Measurements from ENCODE around the gene MT1G.
A peak's percentile ranks its signal among the peaks of the same experiment; 100 is the strongest.
"Not testable (repeated sequence)": the region's sequence is repeated elsewhere in the genome, so short reads cannot be mapped to it uniquely, and the experiment has no call there.

MT1G gene

DNA sequence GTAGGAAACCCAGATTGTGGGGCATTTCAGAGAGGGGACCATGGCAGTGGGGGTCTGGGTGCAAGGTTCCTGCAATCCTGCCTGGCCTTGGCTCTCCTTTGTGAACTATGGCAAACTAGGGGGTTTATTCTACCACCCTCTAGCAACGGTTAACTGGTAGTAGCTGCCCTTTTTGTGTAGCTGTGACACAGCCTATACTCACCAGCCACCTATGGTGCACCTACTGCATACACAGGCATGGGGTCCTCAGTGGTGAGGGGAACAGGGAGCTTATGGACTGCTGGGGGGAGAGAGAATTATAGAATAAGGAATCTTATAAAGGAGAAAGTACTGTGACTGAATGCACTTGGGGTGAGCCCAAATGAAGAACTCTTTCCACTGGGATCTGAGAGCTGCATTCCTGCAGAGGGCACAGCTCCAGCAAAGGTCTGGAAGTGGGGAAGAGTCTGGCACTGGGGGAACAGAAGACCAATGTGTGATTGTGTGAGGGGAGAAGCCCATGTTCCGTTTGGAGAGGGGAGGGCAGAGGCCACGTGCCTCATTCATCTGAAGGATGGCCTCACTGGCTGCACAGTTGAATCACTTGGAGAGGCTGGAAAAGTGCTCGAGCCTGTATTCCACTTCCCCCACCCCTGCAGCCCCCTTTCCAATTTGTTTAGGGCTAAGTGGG lies 16.5 kb upstream of the MT1G start:
- DNase-seq = no peak

DNA sequence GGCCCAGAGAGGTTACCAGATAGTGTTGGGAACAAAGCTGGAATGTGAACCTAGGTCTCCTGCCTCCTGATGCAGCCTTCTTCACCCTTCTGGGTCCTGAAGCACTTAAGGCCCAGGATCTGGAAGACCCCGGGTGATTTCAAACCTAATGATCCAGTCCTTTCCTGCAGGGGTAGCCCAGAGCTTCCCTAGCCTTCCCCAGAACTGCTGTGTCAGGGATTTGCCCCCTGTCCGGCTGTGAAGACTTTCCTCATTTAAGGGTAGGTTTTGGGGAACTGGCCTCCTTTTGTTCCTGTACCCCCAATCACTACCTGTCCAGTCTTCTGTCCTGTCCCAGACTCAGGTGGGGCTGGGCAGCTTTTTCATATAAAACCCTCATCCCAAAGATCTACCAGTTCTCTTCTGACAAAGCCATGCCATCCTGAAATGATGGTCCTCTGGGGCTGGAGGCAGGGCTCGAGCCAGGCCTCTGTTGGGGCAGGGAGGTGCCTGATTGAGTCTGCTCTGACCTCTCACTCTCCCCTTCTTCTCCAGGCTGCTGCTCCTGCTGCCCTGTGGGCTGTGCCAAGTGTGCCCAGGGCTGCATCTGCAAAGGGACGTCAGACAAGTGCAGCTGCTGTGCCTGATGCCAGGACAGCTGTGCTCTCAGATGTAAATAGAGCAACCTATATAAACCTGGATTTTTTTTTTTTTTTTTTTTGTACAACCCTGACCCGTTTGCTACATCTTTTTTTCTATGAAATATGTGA lies 15.7 kb upstream of the MT1G start:
- DNase-seq = no peak

DNA sequence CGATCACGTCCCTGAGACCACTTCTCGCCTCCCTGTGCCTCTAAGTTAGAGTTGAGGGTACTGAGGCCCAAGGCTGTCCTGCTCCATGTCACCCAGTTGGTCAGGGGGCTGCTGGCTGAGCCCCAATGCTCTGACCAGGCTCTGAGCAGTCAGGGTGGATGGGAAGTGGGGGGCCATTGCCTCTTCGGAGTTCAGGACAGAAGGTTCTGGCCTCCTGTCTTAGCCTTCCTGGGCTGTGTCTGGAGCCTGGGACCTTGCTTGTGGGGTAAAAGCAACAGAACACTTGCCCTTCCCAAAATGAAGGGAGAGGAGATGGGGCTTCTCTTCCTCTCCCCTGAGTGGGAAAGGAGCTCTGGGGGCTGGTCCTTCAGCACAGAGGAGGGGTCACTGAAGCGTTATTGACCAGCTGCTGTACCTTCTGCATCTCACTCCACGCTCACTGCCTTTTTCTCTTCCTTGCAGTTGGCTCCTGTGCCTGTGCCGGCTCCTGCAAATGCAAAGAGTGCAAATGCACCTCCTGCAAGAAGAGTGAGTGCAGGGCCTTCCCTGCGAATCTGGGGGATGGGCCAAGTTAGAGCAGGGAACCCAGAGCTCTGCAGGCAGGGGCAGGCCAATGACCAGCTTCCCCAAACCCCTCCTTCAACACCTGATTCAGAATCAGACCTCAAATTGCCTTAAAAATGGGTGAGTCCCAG lies 15.0 kb upstream of the MT1G start:
- no peak for DNase-seq

DNA sequence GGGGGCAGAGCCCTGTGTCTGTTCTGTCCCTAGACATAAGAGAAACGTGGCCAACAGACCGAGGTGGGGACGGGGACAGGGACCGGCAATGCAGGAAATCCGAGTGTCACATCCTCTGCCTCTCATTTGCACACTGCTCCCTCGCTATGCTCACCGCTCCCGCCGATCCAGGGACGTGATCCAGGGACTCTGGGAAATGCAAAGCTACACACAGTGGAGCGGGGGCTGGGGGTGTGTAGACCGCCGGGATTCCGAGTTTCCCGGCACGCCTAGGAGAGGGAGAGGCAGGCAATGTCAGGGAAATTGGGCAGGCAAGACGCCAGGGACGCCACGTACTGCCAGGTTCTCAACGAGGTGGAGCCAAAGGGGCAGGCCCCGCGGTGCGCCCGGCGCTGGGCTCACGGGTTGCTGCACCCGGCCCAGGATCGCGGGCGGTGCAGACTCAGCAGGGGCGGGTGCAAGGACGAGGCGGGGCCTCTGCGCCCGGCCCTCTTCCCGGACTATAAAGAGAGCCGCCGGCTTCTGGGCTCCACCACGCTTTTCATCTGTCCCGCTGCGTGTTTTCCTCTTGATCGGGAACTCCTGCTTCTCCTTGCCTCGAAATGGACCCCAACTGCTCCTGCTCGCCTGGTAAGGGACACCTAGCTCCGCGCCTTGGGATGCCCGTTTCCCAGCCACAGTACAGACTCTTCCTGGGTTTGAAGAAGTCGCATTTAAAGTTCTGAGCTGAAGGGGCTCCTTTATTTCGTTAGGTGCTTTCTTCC lies 14.3 kb upstream of the MT1G start, which contains the start of gene MT1X:
Gene MT1X (plus strand): TSS at position 532 of the 764 bp plus-strand sequence. CDS start 71 bp downstream, at position 603.
- DNase-seq = peak; percentile 72

DNA sequence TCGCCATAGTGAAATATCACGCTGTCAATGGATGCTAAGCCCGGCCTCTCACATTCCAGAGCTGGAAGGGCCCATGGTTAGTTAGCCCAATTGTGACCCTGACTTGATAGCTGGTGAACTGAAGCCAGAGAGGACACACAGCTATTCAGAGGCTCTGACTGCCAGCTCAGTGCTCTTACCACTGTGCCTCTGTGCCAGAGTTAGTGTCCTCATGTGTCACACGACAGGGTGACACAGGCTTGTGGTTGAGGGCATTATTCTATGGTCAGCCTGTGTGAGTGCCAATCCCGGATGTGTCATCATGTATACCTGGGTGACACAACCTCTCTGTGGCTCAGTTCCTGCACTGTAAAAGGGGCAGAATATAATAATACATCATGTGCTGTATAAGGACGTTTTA lies 12.0 kb upstream of the MT1G start:
- DNase-seq = no peak

DNA sequence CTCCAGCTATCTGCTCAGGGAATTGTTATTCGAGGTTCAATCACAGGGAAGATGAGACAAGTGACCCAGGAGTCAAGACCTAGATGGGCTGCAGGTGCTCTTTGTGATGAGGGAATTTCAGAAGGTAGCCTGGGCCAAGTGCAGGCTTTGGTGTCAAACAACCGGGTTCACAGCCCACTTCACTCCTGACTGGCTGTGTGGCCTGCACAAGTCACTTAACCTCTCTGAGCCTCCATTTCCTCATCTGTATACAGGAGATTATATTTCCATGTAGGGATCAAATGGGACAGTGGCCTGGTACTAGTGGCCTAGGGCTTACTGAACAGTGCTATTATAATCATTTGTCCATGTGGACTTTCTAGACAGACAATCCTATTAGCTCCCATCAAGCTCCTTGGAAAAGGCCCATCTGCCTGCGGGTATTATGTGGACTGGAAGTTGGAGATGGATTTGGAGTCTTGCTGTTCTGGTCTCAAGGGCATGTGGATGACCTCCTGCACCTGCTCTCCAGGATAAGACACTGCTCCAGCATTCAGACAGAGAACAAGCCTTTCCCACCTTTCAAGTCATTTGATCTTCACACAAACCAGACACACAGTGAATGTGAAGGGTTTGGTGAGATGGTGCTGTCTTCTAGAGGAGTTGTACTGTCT lies 11.3 kb upstream of the MT1G start:
- DNase-seq = no peak

DNA sequence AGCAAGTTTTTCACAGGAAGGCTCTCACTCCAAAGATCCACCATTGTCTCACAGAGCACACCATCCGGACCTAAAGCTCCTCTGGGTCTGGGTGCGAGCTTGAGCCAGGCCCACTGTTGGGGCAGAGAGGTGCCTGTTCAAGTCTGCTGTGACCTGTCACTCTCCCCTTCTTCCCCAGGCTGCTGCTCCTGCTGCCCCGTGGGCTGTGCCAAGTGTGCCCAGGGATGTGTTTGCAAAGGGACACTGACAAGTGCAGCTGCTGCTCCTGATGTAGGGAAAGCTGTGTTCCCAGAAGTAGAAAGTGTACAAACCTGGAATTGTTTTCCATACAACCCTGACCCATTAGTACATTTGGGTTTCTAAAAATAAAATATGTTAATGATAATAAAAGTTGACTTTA lies 9.6 kb upstream of the MT1G start:
- DNase-seq = no peak

DNA sequence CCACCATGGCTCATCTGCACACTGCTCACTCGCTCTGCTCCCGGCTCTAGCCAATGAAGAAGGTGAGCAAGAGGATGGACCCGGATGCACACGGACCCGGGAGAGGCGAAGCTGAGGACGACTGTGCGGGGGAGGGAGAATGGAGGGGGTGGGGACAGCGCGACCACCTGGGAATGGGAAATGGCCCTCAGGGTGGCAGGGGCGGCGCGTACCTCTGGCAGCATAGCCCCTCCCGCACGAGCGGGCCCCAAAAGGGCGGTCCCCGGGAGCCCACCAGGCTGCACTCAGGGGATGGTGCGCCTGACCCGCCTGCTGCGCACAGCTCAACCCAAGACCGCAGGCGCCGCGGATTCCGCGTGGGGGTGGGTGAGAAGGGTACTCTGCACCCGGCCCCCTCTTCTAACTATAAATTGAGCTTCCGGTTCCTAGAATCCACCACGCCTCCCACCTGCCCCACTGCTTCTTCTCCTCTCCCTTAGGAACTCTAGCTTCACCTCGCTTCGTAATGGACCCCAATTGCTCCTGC lies 7.9 kb upstream of the MT1G start:
- DNase-seq = no peak

DNA sequence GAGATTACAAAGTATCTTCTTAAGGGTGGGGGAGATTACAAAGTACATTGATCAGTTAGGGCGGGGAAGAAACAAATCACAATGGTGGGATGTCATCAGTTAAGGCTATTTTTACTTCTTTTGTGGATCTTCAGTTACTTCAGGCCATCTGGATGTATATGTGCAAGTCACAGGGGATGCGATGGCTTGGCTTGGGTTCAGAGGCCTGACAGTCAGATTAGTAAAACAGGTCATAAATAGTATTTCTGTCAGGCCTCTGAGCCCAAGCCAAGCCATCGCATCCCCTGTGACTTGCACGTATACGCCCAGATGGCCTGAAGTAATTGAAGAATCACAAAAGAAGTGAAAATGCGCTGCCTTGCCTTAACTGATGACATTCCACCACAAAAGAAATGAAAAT lies 6.7 kb upstream of the MT1G start:
- DNase-seq = not testable (repeated sequence)

DNA sequence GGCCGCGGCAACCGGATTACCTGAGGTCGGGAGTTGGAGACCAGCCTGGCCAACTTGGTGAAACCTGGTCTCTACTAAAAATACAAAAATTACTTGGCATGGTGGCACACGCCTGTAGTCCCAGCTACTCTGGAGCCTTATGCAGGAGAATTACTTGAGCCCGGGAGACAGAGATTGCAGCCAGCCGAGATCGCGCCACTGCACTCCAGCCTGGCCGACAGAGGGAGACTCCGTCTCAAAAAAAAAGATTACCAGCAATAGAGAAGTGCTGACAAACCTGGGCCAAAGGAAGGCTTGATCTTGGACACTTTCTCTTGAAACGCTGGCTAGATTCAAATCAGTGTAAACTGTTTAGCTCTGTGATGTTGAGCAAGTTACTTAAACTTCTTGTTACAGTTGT lies 6.1 kb upstream of the MT1G start:
- DNase-seq = peak; percentile 33

DNA sequence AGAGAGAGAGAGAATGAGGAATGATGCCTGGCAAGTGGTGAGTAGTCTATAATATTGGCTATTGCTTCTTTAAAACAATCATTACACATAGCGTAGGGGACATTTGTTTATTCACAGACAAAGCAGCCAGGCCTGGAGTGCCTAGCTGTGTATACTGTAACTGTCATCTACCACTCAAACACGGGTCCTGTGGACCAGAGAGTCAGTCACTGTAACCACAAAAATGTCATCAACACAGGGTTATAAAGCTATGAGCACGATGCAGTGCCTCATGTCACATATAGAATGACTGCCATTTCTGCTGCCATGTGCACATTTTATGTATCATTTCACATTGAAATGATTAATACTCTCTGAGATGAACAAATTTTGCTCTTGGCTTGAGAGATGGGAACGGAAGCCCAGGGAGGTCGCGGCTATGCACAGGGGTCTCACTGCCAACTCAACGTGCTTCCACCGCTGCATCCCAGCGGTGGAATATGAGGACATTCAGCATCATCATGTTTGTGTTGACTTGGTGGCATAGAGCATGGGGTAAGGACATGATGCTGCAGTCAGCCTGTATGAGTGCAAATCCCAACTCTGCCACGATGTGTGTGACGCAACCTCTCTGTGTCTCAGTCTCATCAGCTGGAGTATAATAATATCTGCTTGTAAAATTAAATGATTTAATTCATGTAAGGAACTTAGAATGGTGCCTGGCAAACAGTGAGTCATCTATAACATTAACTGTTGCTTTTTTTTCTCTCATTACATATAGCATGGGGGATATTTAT lies 5.1 kb upstream of the MT1G start:
- no peak for DNase-seq

DNA sequence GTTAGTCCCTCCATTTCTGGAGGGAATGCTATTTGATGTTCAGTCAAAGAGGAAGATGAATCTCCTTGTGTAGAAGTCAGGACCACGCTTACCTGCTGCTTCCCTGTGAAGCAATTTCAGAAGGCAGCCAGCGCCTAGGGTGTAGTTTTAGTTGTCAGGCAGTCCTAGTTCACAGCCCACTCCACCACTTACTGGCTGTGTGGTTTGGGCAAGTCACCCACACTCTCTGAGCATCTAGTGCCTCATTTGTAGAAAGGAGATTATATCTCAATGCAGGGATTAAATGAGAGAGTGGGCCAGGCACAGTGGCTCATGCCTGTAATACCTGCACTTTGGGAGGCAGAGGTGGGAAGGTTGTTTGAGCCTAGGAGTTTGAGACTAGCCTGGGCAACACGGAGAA lies 4.3 kb upstream of the MT1G start:
- not testable (repeated sequence) for DNase-seq

DNA sequence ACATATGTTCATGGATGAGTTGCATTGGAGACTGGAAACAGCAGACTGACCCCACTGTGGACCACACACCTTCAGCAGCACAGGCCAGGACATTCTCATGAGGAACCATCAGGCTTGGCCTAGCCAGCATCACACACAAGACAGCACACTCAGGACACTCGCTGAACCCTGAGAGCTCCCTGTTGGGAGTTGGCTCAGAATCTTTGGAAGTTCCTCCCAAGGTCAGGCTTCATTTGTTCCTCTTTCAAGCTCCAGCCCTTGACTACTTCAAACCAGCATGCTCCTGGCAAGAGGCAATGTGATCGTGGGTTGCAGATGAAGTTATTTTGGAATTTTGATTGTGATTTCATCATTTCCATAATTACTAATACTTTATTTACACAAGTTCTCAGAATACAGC lies 3.8 kb upstream of the MT1G start:
- DNase-seq = not testable (repeated sequence)

DNA sequence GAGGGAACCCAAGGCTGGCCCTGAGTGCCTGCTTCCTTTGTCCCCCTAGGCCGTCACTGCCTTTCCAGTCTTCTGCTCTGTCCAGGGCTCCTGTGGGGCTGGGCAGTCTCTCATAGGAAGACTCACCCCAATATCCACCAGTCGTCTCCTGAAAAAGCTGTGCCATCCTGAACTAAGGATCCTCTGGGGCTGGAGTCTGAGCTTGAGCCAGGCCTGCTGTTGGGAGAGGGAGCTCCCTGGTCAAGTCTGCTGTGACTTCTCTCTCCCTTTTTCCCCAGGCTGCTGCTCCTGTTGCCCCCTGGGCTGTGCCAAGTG lies 2.7 kb upstream of the MT1G start:
- no peak for DNase-seq

DNA sequence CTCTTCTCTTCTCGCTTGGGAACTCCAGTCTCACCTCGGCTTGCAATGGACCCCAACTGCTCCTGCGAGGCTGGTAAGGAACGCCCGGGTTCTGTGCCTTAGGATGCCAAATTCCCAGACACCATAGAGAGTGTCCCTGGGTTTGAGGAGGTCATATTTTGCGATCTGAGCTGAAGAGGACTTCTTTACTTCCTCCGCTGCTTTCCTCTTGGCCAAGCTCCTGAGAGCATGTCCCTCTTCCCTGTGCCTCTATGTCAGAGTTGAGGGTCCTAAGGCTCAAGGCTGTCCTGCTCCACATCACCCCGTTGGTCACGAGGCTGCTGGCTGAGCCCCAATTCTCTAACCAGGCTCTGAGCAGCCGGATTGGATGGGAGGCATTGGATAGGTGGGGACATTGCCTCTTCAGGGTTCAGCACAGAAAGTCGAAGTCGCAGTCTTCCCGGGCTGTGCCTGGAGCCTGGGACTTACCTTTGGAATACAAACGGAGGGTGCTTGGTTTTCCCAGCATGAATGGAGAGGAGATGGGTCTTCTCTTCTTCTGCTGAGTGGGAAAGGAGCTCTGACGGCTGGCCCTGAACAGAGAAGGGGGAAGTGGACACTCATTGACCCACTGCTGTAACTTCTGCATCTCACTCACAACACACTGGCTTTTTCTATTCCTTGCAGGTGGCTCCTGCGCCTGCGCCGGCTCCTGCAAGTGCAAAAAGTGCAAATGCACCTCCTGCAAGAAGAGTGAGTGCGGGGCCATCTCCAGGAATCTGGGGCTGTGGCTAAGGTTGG lies 2.2 kb upstream of the MT1G start:
- no peak for DNase-seq

DNA sequence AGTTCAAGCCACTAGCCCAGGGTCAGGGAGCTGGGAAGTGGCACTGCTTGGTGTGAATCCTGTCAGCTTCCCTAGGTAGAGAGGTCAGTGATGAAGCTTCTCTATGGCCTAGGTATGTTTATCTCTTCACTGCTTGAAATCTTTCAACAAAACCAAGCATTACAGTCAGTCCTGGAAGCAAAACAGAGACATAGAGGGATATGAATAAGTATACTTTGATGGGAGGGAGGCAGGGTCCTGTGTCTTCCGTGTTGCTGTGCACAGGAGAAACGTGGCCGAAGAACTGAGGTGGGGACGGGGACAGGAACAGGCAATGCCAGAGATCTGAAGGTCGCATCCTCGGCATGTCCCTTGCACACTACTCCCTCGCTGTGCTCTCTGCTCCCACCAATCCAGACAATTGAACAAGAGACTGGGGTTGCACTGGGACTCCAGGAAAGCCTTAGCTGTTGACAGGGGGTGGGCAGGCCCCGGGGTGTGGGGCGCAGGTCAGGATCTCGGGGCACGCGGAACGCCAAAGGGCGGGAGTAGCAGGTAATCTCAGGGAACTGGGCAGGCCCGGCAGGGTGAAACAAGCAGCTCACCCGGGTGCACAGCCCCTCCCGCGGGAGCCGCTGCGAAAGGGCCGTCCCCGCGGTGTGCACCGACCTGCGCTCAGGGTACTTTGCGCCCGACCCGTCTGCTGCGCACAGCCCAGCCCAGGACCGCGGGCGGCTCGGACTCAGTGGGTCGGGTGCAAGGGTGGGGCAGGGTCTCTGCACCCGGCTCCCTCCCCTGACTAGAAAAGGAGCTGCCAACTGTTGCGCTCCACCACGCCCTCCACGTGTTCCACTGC lies 1.4 kb upstream of the MT1G start, which contains the start of gene MT1H:
Gene MT1H (plus strand): TSS at position 810 of the 835 bp plus-strand sequence. CDS start 71 bp downstream, outside the sequence.
- no peak for DNase-seq

DNA sequence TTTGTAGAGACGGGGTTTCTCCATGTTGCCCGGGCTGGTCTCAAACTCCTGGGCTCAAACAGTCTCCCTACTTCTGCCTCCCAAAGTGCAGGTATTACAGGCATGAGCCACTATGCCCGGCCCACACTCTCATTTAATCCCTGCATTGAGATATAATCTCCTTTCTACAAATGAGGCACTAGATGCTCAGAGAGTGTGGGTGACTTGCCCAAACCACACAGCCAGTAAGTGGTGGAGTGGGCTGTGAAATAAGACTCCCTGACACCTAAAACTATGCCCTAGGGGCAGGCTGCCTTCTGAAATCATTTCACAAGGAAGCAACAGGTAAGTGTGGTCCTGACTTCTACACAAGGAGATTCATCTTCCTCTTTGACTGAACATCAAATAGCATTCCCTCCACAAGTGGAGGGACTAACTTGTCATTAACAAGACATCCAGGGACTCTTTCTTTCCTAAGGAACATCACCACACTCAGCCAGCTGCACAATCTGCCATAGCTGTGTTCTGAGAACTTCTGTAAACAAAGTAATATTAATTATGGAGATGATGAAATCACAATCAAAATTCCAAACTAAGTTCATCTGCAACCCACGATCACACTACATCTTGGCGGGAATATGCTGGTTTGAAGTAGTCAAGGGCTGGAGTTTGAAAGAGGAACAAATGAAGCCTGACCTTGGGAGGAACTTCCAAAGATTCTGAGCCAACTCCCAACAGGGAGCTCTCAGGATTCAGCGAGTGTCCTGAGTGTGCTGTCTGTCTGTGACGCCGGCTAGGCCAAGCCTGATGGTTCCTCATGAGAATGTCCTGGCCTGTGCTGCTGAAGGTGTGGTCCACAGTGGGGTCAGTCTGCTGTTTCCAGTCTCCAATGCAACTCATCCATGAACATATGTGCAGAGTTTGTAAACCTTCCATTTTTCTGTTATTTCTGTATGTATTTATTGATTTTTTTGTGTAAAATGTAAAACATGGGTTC lies 2.3 kb downstream of the MT1G start:
- not testable (repeated sequence) for DNase-seq

DNA sequence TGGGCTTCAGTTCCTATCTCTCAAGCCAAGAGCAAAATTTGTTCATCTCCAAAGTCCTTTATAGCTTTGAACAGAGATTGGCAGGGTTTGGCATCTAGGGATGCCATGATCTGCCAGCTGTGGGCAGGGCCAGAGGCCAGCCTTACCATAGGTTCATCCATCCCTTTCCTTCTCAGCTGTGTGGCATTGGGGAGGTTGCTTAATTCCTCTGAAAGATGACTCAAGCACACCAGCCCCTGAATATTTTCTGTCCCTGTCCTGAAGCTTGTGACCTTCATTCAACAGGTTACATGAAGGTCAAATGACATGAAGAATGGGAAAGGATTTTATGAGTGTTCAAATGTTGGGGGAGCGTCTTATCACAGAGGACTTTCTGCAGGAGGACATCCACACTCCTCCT lies 3.4 kb downstream of the MT1G start:
- no peak for DNase-seq
